Fibroblast of skin of right biceps (primary cell): Measurements from ENCODE around the gene EIF3K.

Experiments
- DNase-seq: peaks from one replicate; pipeline ENCODE4 v3.0.0-alpha.2; 2013

EIF3K gene

GRCh38 chr19:38650911-38651584 lies 32.1 kb downstream of the EIF3K start:
- DNase-seq = peak; percentile 81

- DNase-seq = no peak
These were observed 34.1 kb downstream of the EIF3K start for GRCh38 chr19:38653028-38653571.

- no peak for DNase-seq
These were observed 35.7 kb downstream of the EIF3K start for GRCh38 chr19:38654628-38655055.

GRCh38 chr19:38655148-38655824 lies 36.3 kb downstream of the EIF3K start:
- peak; percentile 50 for DNase-seq

- peak; percentile 70 for DNase-seq
These were observed 37.4 kb downstream of the EIF3K start for GRCh38 chr19:38656171-38656981.

- DNase-seq = peak; percentile 93
These were observed 38.7 kb downstream of the EIF3K start for GRCh38 chr19:38657633-38658222.

GRCh38 chr19:38658462-38659306 lies 39.7 kb downstream of the EIF3K start:
- DNase-seq = peak; percentile 100

GRCh38 chr19:38660724-38661123 lies 41.7 kb downstream of the EIF3K start:
- DNase-seq = no peak

GRCh38 chr19:38661136-38661535 lies 42.1 kb downstream of the EIF3K start:
- peak; percentile 53 for DNase-seq

- no peak for DNase-seq
These were observed 43.0 kb downstream of the EIF3K start for GRCh38 chr19:38661996-38662395.

- DNase-seq = no peak
These were observed 43.7 kb downstream of the EIF3K start for GRCh38 chr19:38662537-38663155.

- DNase-seq = no peak
These were observed 44.2 kb downstream of the EIF3K start for GRCh38 chr19:38663156-38663651.

GRCh38 chr19:38663957-38664502 lies 45.0 kb downstream of the EIF3K start:
- no peak for DNase-seq

- DNase-seq = no peak
These were observed 45.7 kb downstream of the EIF3K start for GRCh38 chr19:38664503-38665211.

GRCh38 chr19:38665219-38665931 lies 46.4 kb downstream of the EIF3K start:
- DNase-seq = no peak

GRCh38 chr19:38665950-38666662 lies 47.1 kb downstream of the EIF3K start:
- DNase-seq = peak; percentile 97

- peak; percentile 95 for DNase-seq
These were observed 47.9 kb downstream of the EIF3K start for GRCh38 chr19:38666663-38667511.

- DNase-seq = peak; percentile 84
These were observed 48.7 kb downstream of the EIF3K start for GRCh38 chr19:38667661-38668171.
